HG03095 (cell line): ENCODE data around the gene GNAT2.

Source experiments
- ATAC-seq: cut with Tn5 transposase; IDR thresholded peaks from one replicate; pipeline ENCODE4 v1.9.1; 2021; ENCODE audit warnings: moderate library complexity; ENCODE audit not compliant: unreplicated experiment

Gene GNAT2

DNA sequence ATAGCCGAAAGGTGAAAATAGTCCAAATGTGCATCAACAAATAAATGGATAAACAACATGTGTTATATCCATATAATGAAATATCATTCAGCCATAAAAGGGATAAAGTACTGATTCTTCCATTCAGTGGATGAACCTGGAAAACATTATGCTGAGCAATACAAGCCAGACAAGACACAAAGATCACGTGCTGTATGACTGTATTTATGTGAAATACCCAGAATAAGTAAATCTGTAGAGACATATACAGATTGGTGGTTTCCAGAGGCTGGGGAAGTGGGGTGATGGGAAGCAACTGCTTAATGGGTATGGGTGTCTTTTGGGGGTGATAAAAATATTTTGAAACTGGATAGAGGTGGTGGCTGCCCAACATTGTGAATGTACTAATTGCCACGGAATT lies 23.2 kb upstream of the GNAT2 start:
- no peak for ATAC-seq

DNA sequence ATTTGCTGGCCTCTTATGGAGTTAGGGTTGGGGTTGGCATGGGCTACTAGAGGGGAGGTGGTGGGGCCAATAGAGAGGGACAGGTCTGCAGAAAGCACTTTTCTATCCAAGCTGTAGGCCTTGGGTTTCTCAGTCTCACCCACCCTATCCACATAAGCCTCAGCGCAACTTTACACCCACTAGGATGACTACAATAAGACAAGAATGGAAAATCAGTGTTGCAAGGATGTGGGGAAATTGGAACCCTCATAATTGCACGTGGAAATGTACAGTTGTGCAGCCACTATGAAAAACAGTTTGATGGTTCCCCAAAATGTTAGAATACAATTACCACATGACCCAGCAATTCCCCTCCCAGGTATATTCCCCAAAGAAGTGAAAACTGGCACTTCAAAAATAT lies 22.4 kb upstream of the GNAT2 start:
- no peak for ATAC-seq

DNA sequence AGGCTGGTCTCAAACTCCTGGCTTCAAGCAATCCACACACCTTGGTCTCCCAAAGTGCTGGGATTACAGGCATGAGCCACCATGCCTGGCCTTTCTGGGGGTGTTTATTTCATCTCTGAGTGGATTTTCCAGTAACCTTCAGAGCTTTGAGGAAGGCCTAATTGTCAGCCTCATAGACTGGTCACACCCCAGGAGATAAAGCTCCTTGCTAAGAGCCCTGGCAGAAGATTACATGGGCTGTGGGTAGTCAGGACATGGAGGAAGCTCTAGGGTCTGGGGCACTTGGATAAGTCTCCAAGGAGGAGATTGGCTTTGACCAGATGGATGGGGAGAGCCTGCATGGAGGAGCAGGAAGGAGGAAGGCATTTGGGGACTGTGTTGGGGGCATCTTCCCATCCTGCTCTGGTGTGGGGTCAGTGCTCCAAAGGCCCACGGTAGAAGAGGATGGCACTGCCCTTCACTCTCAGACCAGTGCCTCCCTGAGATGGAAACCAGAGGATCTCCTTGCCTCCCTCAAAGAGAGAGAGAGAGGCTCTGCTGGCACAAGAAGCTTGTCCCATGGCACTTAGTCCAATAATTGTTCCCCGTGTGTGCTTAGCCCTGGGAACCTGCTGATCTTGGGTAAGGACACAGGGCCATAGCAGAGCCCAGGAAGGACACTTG lies 21.8 kb upstream of the GNAT2 start:
- ATAC-seq: no peak

DNA sequence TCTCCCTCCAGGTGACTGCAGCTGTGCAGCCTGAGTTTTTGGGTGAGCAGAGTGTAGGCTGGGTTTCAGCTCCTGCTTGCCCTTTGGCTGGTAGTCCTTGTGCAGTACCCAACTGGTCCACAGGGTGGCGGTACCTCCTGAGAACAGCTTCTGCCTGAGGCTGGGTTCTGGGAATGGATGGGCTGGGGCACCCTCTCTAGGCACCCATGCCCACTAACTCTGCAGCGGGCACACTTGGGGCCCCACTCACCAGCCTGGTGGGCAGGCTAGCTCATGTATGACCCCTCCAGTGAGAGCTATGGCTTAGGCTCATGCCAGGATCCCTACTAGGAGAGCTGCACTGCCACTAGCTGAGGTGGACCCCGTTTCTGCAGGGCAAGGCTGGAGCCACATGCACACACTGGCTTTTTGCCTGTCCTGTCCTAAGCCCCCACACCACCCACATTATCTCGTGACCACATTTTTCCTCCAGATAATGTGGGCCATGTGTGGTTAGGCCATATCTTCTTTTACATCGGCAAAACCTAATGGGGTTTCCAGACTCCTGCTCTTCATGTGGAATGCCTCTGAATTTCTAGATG lies 21.0 kb upstream of the GNAT2 start:
- ATAC-seq: peak; percentile 61

DNA sequence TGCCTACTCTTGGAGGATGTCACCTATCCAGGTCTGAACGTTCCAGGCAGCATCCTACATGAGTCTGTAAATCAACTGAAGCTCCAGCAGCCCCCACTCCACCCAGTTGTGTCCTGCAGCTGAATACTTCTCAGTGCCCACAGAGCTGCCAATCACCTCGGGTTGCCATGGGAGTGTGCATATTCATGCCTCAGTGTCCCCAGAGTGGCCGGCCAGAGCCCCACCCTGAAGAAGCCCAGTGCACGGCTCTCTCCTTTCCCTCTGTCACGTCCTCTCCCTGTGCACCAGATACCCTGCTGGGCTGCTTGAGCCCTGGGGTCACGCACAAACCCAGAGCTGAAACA lies 20.4 kb upstream of the GNAT2 start:
- no peak for ATAC-seq

DNA sequence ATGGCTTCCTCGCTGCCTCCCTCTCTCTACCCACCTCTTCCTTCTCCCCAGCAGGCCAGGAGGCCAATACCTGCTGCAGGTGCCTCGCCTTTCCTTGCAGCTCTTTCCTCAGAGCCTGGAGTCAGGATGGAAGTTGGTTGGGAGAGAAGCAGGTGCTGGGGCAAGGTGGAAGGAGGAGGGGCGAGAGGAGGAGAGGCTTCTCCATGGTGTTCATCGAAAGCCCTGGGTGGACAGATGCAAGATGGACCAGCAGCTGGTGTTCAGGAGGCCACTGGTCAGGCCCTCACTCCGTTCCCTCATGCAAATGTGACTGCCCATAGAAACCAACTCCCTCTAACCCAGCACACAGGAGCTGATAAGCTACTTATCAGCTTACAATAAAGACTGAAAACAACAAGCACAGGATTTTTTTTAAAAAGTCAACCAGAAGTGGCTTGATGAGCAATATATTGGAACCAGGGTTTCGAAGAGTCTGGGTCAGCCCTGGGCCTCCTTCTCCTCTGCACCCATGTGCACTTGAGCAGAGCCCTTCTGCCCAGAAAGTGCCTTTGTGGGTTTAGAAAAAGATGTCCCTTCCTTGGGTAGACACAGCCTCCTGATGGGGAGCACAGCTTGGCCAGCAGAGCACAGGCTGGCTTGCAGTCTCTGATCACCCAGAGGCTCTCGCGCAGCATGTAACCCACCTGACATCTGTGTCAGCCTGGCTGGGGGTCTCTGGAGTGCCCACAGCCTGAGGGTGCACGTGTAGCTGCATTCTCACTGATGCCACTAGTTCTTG lies 19.8 kb upstream of the GNAT2 start:
- no peak for ATAC-seq

DNA sequence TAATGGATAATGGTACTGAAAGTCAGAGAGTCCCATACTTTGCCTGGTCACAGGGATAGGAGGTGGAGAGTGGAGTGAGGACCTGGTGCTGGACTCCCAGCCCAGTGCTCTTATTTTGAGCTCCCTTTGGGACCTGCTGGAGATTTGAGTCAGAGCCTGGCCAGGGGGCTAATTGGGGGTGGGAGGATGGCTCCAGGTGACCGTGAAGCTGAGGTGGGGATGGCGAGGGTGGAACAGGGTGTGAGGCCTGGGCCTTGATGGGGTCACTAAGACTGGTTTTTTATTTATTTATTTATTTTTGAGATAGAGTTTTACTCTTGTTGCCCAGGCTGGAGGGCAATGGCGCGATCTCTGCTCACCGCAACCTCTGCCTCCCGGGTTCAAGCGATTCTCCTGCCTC lies 18.0 kb upstream of the GNAT2 start:
- ATAC-seq: no peak

DNA sequence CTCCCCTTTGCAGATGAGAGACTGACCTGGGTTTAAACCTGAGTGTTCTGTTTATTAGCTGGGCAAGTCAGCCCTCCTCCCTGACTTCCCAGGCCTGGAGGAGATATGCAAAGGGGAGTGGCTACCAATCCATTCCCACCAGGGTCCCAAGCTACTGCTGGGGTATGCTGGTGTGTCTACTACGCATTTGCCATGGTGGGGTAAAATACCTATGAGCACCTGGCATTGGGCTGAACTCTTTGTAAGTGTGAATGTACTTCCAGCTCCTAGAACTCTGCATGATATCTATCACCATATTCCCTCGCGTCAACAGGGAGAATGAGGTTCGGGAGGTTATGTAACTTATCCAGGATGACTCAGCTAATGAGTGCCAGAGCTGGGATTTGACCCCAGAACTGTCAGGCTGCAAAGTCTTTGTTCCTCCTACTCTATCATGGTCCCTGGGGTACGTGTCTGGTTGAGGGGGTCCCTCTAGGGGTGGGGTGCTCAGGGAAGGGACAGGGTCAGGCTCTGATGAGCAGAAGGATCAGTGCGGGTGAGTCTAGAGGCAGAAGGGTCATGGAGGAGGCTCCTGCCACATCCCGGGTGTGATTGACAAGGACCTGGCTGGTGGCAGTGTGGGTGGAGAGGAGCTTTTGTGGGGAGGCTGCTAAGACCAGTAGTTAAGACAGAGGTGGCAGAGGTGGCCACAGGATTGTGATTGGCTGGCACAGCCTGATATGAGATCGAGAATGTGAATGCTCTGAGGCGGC lies 17.0 kb upstream of the GNAT2 start:
- ATAC-seq: no peak

DNA sequence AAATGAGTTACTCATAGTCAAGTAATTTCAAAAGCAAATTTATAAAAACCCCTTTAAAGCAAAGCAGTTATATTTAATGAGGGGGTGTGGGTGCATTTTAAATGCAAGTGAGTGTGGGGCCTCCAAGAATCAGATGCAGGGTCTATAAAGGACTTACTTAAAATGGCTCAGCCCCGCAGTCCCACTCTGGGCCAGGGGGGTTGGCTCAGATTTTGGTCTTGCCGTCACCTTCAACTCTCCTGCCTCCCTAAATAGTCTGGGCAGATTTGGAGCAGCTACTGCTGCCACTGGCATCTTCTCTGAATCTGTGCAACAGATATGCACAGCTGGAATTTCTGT lies 16.4 kb upstream of the GNAT2 start:
- no peak for ATAC-seq

DNA sequence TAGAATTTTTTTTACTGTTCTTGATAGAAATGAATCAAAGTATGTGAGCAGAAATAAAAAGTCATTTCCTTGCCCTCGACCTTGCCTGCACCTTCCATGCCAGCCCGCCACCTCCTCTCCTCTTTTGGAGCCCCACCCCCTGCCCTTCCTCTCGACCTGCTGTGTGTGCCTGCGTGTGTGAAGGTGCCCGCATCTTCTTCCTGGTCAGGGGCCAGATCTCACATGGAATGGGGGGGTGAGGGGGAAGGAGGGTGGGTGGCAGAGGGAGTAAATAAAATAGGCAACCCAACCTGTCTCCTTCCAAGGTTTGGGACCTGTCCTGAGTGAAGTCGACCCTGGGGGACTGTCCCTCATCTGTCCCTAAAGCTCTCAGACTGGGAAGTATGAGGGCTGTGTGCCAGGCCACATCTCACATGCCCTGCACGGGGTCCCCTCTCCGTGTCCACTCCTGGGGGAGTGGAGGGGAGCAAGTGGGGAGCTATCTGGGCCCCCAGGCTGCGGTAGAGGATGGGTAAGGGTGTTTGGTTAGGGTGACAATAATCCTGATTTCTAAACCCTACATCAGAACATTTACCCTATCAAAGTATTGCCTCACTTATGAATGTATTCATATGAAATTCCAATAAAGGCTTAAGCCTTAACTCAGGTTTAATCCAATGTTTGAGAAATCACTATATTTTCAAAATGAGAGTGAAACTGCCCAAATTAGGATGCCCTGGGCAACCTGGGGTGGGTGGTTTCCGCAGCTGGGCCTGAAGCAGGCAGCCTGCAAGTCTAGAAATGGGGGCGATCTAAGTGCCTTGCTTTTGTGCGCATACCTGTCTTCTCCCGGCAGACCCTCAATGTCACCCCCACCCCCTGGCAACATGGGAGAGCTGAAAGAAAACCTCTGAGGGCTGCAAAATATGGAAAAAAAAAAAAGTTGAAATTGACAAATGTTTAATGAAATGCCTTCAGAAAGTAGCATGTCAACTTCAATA lies 15.6 kb upstream of the GNAT2 start:
- ATAC-seq: no peak

DNA sequence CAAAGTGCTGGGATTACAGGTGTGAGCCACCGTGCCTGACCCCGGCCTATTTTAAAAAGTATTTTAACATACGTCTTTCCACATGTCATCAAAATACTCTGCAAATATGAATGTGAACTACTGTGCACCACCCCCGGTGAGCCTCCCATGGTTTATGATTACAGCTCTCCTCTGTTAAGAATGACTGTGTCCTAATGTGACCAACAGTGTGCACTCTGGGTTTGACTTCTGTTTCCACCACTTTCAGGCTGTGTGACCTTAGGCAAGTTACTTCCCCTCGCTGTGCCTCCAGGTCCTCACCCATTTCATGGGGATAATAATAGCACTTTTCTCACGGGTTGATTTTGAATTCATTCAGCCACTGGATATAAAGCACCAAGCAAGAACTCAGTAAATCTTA lies 14.9 kb upstream of the GNAT2 start:
- no peak for ATAC-seq

DNA sequence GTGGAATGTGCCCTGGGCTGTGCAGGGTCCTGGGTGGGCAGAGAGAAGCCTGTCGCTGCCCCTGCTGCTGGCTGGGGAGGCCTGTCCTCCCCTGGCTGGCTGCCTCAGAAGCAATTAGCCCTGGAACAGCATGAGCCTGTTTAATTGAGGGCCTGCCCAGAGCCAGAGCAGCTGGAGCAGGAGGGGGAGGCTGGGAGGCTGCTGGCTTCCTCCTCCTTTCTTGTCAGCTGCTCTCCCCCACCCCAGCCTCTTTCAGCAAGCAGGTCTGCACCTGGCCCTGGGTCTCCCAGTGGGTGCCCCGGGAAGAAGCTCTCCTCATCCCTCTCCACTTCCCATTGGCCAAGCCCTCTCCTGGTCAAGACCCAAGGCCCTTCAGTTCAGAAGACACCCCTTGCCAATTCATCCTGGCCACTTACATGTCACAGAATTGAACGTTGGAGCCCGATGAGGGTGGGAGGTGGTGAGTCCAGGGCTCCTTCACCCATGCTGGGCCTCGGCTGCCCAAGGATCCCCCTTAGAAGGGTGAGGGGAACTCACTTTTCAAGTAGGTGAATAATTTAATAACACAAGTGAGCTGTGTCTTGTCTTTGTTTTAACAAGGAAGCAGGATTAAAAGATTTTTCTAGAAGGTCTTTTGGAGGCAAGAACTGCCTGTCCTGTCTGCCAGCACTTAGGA lies 13.4 kb upstream of the GNAT2 start:
- no peak for ATAC-seq

DNA sequence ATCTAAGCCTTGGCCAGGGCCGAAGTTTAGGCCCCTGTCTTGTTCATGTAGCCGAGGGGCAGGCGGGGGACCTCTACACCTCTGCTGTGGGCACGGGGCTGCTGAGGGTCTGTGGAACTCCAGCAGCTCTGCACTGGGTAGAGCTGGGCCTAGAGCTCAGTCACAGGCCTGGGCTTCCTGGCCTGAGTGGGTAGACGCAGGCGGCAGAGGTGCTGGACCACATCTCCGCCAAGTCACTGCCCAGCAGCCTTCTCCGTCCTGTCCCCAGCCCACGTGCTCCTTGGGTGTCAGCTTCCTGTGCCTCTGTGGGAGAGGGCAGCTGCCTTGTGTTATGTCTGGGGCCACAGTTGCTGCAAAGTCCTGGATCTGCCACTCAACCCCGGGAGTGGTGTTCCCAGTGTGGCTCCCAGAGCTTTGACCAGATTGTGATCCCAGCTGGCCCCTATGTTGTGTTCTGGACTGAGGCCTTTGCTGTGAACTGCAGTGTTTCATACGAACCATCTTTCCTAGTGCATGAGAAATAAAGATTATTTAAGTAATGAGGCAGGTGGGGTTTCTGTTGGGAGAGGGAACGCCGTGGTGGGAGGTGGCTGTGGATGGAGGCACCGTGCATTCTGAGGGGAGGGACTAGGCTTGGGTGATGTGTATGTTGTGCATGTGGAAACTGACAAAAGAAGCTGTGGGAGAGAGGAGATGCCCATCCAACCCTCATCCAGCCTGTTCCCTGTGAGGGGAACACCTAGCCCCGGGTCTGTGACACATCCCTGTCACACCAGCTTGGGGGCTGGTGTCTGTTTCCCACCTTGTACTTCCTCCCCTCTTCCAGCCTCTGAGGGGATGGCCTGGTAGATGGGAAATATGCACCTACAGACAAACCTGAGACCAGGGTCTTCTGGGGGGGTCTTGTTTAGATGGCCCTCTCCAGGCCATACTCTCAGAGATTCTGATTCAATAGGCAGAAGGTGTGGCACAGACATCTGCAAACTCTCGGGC lies 12.4 kb upstream of the GNAT2 start:
- ATAC-seq: no peak

DNA sequence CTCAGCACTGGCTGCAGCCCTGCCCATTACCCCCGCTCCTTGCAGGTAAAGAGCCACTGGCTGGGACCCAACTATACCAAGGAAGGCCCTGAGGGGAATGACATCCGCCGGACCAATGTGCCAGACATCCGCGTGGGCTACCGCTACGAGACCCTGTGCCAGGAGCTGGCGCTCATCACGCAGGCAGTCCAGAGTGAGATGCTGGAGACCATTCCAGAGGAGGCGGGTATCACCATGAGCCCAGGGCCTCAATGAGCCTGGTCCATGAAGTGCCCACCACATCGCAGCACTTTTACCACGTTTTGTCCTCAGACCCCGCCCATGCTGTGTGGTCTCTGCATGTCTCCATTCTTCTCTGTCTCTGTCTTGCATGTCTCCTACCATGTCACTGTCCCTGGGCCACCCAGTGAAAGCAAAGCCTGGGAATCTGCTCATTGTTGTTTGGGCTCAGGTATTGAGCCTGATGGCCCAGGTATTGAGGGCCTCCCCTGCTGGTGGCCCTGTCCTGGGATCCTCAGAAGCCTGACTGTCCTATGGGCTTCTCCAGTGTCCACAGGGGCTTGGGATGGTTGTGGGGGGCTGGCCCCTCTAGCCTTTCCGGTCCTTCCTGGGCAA lies 11.6 kb upstream of the GNAT2 start:
- ATAC-seq: no peak

DNA sequence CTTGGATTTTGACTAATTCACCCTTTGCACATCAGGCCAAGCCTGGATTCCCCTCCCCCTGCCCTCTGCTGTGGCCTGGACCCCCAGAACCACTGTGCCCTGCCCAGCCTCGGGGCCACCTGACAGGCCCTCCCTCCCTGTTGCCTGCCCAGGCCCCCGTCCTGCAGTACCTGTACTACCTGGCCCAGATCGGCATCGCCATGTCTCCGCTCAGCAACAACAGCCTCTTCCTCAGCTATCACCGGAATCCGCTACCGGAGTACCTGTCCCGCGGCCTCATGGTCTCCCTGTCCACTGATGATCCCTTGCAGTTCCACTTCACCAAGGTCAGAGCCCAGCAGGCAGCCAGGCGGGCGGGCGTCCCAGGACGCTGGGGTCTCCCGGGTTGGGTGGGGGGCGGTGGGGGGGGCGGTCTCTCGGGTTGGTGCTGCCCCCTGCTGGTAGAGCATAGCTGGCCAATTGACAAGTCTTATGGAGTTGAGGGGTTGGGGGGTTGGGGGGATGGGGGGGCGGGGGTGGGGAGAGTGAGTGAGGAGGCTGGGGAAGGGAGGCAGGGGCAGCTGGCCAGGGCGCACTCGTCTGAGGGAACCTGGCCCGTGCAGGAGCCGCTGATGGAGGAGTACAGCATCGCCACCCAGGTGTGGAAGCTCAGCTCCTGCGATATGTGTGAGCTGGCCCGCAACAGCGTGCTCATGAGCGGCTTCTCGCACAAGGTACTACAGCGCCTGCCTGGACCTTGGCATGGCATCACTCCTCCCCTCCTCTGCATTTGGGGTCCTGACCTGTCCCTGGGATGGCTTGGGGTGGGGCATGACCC lies 10.9 kb upstream of the GNAT2 start:
- no peak for ATAC-seq

DNA sequence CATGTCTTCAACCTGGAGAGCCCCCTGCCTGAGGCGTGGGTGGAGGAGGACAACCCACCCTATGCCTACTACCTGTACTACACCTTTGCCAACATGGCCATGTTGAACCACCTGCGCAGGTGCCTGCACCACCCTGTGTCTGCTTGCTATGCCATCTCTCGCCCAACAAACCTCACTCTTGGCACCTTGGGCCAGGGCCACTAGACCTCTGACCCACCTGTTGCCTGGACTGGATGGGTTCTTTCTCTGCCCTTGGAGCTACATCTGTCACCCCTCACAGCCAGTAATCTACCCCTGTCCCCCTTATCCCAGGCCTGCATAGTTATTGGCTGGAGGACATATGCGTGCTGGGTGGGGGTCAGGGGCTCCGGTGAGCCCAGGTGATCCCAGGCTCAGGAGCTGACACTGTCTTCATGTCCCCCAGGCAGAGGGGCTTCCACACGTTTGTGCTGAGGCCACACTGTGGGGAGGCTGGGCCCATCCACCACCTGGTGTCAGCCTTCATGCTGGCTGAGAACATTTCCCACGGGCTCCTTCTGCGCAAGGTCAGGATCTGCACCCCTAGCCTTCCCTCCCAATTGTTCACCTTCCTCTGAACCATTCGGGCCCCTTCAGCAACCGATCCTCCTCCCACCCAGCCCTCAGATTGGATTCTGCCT lies 10.1 kb upstream of the GNAT2 start:
- no peak for ATAC-seq
